ENCODE measurements around the gene DACT2.

GRCh38 chr6:168354338-168354737 lies 34.8 kb upstream of the DACT2 start:
- no peak for TF ChIP-seq POLR2AphosphoS5 (IDR thresholded peaks at IDR 0.05; ENCODE audit: low read depth, low read length)
- TF ChIP-seq POLR2A (IDR thresholded peaks at IDR 0.05; ENCODE audit: low read depth, low read length), result no peak
- no peak for TF ChIP-seq TAF1 (IDR thresholded peaks at IDR 0.05; ENCODE audit: low read depth, low read length)

Data from GM12891 (cell line).